ENCODE data around the gene EIF2D. TPM values are rescaled to one million over a fixed set of nuclear protein-coding genes. Genes with fewer than 3 reads are reported as not detected.

EIF2D gene
- total RNA-seq, 1 donor from 2014 or later: 49.3 TPM

GRCh38 chr1:206575165-206575893 lies 36.9 kb downstream of the EIF2D start:
- intact Hi-C loops (cut with micrococcal nuclease): loop anchor here (1.0 to 2.0 kb wide), 4 partner anchors 8 to 113 kb away; no protein-coding TSS in a partner anchor

DNA sequence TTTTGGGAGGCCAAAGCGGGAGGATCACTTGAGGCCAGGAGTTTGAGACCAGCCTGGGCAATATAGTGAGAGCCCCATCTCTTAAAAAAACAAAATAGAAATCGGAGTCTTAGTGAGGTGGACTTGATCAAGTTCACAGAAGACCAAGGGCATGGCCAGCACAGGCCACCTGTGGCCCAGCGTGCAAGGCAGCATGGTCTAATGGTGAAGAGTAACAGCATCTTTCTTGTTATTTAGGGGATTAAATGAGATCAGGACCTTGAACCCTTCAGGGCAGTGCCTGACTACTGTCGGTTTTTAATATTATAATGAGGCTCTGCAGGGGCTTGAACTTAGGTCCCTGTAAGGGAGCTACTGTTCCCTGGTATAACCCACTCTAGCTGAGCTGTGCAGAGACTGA lies 38.5 kb downstream of the EIF2D start:
- intact Hi-C loops (cut with micrococcal nuclease): loop anchor here (2.0 kb wide), 1 partner anchor 111 kb away; no protein-coding TSS in a partner anchor

DNA sequence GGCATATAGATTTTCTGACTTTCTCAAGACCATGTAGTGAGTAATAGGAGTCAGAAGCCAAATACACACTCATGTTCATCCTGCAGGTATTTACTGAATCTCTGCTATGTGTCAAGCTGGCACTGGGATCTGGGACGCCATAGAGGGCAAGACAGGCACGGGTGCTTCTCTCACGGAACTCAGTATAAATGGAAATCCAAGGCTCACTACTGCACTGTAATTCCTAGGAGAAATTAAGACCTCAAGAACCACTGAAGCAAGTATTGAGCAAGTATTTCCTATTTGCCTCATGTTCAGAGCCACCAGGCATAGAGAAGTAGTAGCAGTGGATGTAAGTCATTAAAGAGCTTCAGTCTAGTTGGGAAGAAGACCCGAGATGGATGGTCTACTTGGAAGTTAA lies 38.9 kb downstream of the EIF2D start:
- intact Hi-C loops (cut with micrococcal nuclease): no loop called here

DNA sequence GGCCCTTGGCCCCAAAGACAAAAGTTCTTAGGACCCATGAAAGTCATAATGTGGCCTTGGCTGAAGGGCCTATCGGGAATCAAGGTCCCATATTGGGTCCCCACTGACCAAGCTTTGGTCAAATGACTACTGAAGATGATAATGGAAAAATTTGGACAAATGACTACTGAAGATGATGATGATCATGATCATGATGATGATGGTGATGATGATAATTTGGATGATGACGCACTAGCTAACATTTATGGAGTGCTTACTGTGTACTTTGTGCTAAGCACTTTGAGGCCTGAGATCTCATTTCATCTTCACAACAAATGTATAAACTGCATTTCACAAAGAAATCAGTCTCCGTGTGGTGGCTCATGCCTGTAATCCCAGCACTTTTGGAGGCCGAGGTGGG lies 39.4 kb downstream of the EIF2D start:
- intact Hi-C loops (cut with micrococcal nuclease): no loop called here

GRCh38 chr1:206570529-206570928 lies 41.7 kb downstream of the EIF2D start:
- intact Hi-C loops (cut with micrococcal nuclease): no loop called here

DNA sequence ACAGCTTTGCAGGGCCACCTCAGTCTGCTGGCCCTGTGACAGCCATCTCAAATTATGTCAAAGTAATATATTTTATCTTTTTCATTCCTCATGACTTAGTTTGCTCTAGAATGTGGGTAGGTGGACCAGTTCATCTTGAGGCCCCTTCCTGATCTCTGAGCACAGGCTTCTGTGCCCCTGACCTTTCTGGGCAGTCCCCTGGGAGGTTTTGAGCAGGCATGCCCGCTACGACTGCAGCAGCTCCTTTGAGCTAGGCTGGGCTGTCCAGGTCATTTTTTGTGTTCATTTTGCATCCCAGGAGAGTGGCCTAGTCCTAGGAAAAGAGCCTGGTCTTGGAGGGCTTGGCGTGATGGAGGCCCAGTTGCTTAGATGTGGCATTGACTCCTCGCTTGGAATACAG lies 42.7 kb downstream of the EIF2D start:
- intact Hi-C loops (cut with micrococcal nuclease): no loop called here

GRCh38 chr1:206568779-206569352 lies 43.4 kb downstream of the EIF2D start:
- intact Hi-C loops (cut with micrococcal nuclease): no loop called here

DNA sequence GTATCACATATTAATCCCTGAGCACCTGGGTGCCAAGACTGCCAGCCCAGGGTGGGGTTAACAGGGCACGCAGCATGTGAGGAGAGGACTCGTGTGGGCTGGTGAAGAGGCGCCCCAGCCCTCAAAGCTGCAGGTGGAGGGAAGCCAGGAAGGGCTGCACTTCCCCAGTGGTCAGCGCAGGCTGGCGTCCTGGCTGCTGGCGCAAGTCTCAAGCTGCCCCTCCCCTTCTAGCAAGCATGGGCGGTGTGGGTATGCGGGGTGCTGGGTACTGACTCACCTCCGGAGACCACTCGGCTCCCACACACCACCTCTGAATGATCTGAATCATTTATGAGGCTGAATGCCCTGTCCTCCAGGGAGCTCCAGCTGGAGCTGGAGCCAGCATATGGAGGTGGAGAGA lies 44.0 kb downstream of the EIF2D start:
- intact Hi-C loops (cut with micrococcal nuclease): no loop called here

- intact Hi-C loops (cut with micrococcal nuclease): no loop called here
These were observed 45.3 kb downstream of the EIF2D start for GRCh38 chr1:206566999-206567398.

- intact Hi-C loops (cut with micrococcal nuclease): no loop called here
These were observed 46.3 kb downstream of the EIF2D start for GRCh38 chr1:206565995-206566394.

DNA sequence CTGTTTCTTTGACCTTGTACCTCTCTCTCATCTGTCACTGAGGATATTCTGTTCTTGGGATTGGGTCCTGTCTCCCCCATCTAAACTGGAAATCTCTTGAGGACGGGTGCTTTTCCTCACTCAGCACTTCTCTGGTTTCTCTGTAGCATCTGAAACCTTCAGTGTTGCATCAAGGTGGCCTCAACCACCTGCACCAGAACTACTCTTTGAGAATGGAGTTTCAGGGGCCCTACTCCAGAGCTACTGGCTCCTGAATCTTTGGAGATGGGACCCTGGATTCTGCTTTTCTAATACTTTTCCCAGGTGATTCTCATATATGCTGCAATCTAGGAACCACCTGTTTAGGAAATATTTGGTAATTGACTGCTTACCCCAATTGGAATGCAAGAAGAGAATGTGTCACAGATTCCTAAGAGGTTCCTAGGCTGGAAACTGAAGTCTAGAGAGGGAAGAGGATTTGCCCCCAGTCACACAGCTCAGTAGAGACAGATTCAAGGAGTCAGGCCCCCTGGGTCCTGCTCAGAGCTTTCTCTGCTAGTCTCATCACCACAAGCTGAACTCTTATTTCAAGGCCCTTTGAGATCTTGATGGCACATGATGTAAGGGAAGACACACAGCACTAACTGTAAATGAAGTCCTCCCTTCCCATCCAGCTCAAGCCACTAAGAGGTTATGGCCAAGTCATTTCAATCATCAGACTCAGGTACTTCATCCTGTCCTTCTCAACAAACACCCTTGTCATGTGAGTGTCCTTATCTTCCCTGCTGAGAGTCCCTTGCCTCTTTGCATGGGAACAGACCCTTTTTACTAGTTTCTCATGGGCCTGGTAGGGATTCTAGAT lies 48.7 kb downstream of the EIF2D start:
- intact Hi-C loops (cut with micrococcal nuclease): loop anchor here (1.0 to 5.0 kb wide), 6 partner anchors 12 to 361 kb away; partner anchors contain the start of genes FAM72A, IKBKE, MAPKAPK2 and SRGAP2

DNA sequence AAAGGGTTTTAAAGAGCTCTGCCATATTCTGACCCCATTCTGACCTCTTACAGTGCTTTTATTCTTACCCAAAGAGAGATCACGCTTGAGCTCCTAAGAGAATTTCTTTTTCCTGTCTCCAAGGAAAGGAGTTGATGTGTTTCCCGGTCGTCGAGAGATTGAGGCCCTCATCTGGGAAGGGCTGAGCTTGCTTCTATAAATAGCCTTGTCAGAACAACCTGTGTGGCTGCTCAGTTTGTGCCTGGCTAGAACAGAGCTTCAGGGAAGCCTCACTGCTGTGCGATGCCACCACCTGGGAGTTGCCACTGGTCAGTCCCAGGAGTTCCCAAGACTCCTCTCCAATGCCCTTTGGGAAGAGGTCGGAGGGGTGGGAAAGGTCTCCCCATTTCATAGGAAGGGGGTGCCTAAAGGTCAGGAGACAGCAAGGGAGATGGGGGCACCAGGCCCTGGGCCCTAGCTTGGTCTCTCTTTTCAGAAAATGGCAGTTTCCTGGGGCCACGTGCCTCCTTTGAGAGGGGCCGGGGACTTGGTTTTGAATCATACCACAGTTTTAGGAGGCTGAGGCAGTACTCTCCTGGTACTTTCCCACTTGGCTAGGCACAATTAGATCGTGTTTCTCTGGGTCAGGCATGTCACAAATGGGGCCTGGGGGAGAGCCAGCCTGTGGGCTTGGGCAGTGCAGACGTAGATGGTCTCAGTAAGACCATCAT lies 52.1 kb downstream of the EIF2D start:
- intact Hi-C loops (cut with micrococcal nuclease): loop anchor here (5.0 kb wide), 1 partner anchor 358 kb away; the partner anchor contains the start of genes FAM72A and SRGAP2

DNA sequence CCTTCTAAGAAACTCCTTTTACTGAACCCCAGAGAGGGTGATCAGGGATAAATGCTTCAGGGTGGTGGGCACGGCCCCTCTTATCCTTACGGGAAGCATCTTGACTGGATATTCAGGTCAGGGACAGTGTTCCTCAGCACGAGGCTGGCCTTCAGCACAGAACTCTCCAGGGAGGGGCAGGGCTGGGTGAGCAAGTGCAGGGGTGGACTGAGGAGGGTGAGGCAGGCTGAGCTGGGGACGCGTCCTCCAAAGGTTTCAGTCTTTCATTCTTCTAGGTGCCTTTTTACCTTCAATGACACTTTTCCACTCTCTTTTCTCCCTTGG lies 52.6 kb downstream of the EIF2D start:
- intact Hi-C loops (cut with micrococcal nuclease): loop anchor here (1.0 to 10.0 kb wide), 3 partner anchors 16 to 765 kb away; partner anchors contain the start of genes CD55, PFKFB2 and YOD1

- intact Hi-C loops (cut with micrococcal nuclease): loop anchor here (1.0 to 10.0 kb wide), 3 partner anchors 16 to 766 kb away; partner anchors contain the start of genes CD55, PFKFB2 and YOD1
These were observed 53.2 kb downstream of the EIF2D start for GRCh38 chr1:206558794-206559671.

- intact Hi-C loops (cut with micrococcal nuclease): loop anchor here (1.0 to 10.0 kb wide), 7 partner anchors 22 to 927 kb away; partner anchors contain the start of genes CD55, DYRK3, IKBKE and PFKFB2
These were observed 54.4 kb downstream of the EIF2D start for GRCh38 chr1:206557636-206558473.

DNA sequence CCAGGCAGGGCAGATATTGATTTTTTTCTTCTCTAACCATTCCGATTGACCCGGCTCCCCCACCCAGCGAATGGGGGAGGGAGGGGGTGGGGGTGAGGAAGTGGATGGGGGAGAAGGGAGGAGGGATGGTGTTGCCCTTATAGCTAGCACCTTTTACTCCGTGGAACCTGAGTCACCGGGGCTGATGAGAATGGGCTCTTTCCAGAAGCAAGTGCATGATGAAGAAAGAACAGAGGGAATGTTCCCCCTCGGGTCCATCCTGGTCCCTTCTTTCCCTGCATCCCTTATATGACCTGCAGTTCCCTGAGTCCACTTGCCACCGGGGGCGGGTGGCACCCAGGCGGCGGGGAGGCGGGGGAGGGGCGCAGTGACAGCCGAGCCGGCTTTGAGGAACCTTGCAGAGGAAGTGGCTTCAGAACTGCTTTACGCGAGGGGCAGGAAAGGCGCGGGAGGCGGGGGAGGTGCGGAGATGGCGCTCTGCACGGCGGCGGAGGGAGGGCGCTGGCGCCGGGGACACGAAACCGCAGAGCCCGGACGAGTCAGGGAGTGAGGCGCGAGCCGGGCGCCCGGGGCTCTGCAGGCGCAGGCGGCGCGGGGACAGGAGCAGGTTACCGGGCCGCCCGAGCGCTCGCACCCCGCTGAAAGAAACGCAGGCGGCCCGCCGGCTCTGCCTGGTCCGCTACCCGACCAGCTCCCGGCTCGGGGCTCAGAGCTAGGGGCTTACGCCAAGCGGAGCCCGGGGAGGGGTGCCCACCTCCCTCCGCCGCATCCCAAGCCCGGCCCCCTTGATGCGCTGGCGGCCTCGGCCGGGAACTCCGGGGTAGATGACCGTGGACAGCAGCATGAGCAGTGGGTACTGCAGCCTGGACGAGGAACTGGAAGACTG lies 55.3 kb downstream of the EIF2D start:
- intact Hi-C loops (cut with micrococcal nuclease): loop anchor here (1.0 to 10.0 kb wide), 8 partner anchors 12 to 926 kb away; partner anchors contain the start of genes CD55, DYRK3, IKBKE and PFKFB2

DNA sequence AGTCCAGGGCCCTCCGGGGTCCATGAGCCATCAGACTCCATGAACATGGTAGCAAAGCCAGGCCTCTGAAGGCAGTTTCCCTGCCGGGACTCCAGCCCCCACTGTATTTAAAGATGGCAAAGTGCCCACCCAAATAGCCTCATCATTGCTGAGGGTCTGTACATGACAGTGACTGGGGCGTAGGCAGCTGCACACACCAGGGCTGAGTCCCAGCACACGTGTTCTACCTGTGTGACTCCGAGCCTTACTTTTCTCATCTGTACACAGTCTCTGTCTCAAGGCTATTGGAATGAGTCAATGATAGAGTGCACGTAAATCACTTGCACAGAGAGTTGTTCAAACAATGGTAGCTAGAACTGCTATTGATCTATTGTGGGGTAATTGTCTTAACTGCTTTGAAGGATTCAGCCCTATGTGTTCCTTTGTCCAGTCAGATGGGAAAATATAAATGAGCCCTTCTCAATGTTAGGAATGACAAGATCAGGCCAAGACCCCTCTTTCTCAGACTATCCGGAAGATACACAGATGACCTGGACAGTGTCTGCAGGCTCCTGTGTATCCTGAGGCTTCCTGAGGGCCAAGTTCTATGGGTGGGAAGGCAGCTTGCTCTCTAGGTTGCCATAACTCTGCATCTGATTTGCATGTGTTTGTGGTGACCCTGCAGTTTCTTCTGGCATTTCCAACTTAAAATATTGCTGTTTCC lies 56.1 kb downstream of the EIF2D start:
- intact Hi-C loops (cut with micrococcal nuclease): loop anchor here (1.0 to 10.0 kb wide), 7 partner anchors 11 to 925 kb away; partner anchors contain the start of genes CD55, DYRK3, IKBKE and PFKFB2

Data from T-helper 1 cell treated with Interleukin-12 subunit alpha and Interleukin-12 subunit beta and Interleukin-4 antibody, amounts not matched to agents 30 ng/mL and 1 ng/mL, for 36 hours (primary cell).